GM12872 (cell line): ENCODE measurements around the gene SLC25A39.
A peak's percentile ranks its signal among the peaks of the same experiment; 100 is the strongest.

Experiments
- TF ChIP-seq, protein P1 (sequence below): IDR thresholded peaks from 3 replicates; pipeline ENCODE4 v1.5.1; 2011; ENCODE audit warnings: low read depth, mild to moderate bottlenecking, low read length, moderate library complexity; ENCODE audit not compliant: insufficient read depth

SLC25A39 gene

DNA sequence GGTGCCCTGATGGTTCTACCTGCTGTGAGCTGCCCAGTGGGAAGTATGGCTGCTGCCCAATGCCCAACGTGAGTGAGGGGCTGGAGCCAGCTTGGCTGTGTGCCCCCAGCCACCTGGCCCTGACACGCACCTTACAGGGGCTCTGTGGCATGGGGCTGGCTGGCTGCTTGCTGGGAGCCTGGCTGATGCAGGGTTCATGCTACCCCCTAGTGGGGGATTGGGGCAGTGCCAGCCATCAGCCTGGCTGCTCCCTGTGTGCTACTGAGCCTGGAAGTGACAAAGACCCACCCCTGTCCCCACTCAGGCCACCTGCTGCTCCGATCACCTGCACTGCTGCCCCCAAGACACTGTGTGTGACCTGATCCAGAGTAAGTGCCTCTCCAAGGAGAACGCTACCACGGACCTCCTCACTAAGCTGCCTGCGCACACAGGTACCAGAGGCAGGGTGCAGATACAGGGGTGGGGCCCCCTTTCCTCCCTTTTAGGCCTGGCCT is 26.2 kb upstream of the SLC25A39 start:
- TF ChIP-seq, protein P1, sequence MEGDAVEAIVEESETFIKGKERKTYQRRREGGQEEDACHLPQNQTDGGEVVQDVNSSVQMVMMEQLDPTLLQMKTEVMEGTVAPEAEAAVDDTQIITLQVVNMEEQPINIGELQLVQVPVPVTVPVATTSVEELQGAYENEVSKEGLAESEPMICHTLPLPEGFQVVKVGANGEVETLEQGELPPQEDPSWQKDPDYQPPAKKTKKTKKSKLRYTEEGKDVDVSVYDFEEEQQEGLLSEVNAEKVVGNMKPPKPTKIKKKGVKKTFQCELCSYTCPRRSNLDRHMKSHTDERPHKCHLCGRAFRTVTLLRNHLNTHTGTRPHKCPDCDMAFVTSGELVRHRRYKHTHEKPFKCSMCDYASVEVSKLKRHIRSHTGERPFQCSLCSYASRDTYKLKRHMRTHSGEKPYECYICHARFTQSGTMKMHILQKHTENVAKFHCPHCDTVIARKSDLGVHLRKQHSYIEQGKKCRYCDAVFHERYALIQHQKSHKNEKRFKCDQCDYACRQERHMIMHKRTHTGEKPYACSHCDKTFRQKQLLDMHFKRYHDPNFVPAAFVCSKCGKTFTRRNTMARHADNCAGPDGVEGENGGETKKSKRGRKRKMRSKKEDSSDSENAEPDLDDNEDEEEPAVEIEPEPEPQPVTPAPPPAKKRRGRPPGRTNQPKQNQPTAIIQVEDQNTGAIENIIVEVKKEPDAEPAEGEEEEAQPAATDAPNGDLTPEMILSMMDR, result peak; percentile 98

DNA sequence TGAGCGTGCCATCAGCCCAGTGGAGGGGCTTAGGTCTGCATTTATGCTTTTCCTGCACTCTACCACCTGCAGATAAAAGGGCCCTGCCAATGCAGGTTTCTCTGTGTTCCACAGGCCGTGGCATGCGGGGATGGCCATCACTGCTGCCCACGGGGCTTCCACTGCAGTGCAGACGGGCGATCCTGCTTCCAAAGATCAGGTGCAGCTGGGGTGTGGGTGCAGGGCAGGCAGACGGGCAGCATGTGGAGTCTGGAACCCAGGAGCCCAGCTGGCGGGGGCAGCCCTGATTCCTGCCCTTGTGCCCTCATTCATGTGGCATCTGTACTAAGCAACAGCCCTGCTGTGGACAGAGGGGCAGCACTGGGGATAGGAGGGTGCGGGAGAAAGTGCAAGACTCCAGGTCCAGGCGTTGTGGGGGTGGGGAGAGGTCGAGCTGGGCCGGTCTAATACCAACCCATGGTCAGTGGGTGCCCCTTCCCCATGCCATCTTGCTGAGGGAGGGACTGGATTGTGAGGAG is 25.0 kb upstream of the SLC25A39 start:
- TF ChIP-seq, protein P1, result no peak

DNA sequence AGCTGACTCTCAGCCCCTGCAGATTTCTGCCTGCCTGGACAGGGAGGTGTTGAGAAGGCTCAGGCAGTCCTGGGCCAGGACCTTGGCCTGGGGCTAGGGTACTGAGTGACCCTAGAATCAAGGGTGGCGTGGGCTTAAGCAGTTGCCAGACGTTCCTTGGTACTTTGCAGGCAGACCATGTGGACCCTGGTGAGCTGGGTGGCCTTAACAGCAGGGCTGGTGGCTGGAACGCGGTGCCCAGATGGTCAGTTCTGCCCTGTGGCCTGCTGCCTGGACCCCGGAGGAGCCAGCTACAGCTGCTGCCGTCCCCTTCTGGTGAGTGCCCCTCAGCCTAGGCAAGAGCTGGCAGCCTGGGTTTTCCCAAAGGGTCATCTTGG is 24.4 kb upstream of the SLC25A39 start:
- TF ChIP-seq, protein P1, result 0 out of 3 replicates have a peak, but pooled peaks have one; percentile 5

DNA sequence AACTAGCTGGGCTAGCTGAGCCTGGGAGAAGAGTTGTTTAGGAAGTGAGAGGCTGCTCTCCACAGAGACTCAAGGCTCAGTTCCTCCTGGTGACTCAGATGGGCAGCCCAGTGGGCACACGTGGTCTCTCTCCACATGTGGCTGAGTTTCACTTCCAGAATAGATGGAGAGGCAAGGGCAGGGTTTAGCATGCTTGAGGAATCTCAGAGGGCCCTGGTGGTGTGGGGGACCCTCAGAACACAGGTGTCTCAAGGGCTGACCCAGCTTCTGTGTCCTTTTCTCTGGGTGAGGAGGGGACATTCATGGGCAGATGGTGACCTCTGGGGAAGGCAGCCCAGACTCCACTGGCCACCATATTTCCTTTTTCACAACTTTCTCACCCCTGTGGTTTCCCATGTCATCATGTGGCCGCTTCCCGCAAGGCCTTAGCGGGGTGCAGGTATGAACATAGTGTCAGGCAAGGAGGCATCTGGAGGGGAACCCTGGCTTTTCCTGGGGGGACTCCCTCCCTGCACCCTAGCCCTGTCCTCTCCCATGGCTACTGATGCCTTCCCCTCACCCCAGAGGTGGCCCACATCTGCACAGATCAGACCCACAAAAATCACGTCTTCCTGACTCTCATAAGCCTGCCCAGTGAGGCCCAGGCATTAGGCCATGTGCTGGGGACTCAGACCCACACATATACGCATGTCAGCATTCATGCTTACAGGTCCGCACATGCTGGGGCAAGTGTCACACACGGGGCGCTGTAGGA is 23.8 kb upstream of the SLC25A39 start:
- TF ChIP-seq, protein P1, result no peak

DNA sequence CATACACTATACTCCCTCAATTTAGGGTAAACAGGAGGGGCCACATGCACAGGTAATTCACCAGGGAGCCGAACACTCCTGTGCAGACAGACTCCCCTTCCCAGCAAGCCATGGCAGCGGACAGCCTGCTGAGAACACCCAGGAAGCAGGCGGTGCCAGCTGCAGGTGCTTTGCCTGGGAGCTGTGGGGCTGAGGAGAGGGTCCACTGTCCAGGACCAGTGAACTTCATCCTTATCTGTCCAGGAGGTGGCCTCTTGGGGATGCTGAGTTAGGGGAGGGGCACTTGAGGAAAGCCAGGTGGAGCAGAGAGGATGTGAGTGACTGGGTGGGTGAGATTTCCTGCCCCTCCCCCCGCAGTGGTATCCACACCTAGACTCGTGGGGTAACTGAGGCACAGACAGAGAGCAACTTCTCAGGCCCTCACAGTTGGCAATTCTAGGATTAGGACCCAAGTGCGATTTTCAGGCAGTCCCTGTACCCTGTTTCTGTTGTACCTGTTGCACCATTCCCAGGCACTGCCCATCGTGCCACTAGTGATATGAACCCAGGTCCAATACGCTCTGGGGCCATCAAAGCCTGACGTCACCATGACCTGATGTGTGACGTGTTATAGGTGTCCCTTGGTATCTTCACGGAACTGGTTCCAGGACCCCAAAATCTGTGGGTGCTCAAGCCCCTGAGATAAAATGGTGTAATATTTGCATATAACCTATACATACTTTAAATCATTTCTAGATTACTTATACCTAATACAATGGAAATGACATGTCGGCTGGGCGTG is 21.6 kb upstream of the SLC25A39 start:
- TF ChIP-seq, protein P1, result no peak

DNA sequence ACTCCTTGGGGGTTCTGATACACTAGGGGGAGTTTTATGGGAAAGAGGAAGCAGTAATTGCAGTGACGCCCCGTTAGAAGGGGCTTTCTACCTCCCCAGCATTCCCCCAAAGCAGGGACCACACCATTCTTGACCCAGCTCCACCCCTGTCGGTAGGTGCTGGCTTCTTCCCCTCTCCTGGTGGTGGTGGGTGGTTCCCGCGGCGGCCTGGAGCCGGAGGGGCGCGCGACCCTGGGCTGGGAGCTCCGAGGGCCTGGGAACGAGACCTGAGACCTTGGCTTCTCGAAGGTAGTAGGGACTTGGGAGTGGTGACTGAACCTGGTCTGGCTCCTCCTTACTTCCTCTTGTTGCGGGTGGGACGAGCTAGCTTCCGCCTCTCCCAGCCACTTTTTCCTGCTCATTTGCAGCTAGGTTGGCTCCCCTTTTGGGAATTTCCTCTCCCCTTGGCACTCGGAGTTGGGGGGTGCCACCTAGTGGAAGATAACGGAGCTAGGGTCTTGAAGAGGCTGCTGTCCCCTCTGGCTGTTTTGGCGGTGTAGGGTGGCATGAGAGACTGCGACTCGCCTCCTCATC is 20.9 kb upstream of the SLC25A39 start:
- TF ChIP-seq, protein P1, result peak; percentile 83

DNA sequence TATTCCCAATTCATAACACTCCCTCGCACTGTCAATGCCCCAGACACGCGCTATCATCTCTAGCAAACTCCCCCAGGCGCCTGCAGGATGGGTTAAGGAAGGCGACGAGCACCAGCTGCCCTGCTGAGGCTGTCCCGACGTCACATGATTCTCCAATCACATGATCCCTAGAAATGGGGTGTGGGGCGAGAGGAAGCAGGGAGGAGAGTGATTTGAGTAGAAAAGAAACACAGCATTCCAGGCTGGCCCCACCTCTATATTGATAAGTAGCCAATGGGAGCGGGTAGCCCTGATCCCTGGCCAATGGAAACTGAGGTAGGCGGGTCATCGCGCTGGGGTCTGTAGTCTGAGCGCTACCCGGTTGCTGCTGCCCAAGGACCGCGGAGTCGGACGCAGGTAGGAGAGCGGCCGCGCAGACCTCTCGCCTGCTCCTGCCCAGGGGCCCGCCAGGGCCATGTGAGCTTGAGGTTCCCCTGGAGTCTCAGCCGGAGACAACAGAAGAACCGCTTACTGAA is 20.4 kb upstream of the SLC25A39 start, which contains the start of gene GRN:
Gene GRN, plus strand, starts transcription at position 364 of the 515 bp plus-strand sequence. CDS start 3,863 bp downstream, outside the sequence.
- TF ChIP-seq, protein P1, result 0 out of 3 replicates have a peak, but pooled peaks have one; percentile 7
